CD4-positive, CD25-positive, alpha-beta regulatory T cell (primary cell): ENCODE measurements around the gene SCRN1. TPM values are rescaled to one million over a fixed set of nuclear protein-coding genes. Genes with fewer than 3 reads are reported as not detected.

Experiments
- ATAC-seq, 2 donors: fragments of 150-1000 bp; cut with Tn5 transposase; one replicate each; pipeline ENCODE4 v1.10.0; 2021; ENCODE audit warnings: low read depth in 2 of 2, moderate number of reproducible peaks in 2 of 2, moderate library complexity in 1 of 2
- DNase-seq, 3 donors: peaks; one replicate each; pipeline versions ENCODE4 v3.0.0 to v3.0.0-alpha.2; 2012 to 2022; ENCODE audit warnings: mixed read lengths in 1 of 3
- H3K27ac ChIP-seq: one replicate; pipeline ENCODE4 v1.7.0; 2013; ENCODE audit warnings: mild to moderate bottlenecking, low read length; ENCODE audit not compliant: insufficient read depth, poor library complexity, severe bottlenecking
- H3K27me3 ChIP-seq: one replicate; pipeline ENCODE4 v1.7.0; 2013; ENCODE audit warnings: low read length; ENCODE audit not compliant: control insufficient read depth, insufficient read depth
- H3K36me3 ChIP-seq: one replicate; pipeline ENCODE4 v1.7.0; 2013; ENCODE audit warnings: mild to moderate bottlenecking, low read length, moderate library complexity; ENCODE audit not compliant: control insufficient read depth, insufficient read depth
- H3K4me1 ChIP-seq: 2 replicates; pipeline ENCODE4 v1.7.0; 2013; ENCODE audit warnings: mild to moderate bottlenecking, low read length; ENCODE audit not compliant: insufficient read depth, control insufficient read depth, poor library complexity, severe bottlenecking
- H3K4me3 ChIP-seq: one replicate; pipeline ENCODE4 v1.7.0; 2013; ENCODE audit warnings: low read depth, mild to moderate bottlenecking, low read length, moderate library complexity
- H3K9me3 ChIP-seq, 2 experiments: 1 replicate in 1 of 2; 2 replicates in 1 of 2; pipeline ENCODE4 v1.7.0; 2013; ENCODE audit warnings: low read length in 2 of 2, mild to moderate bottlenecking in 1 of 2, moderate library complexity in 1 of 2; ENCODE audit not compliant: control insufficient read depth in 2 of 2
- H3K27ac Mint-ChIP-seq, 3 donors: one replicate each; pipeline ENCODE4 v1.8.0; 2020 to 2022; ENCODE audit warnings: mild to moderate bottlenecking in 3 of 3, mixed read lengths in 3 of 3, moderate library complexity in 2 of 3
- H3K27me3 Mint-ChIP-seq: one replicate; pipeline ENCODE4 v1.8.0; 2022; ENCODE audit warnings: mild to moderate bottlenecking, mixed read lengths
- H3K36me3 Mint-ChIP-seq: one replicate; pipeline ENCODE4 v1.8.0; 2020; ENCODE audit warnings: mixed read lengths
- H3K4me1 Mint-ChIP-seq, 4 donors: one replicate each; pipeline ENCODE4 v1.8.0; 2020 to 2022; ENCODE audit warnings: mixed read lengths in 4 of 4, mild to moderate bottlenecking in 1 of 4
- H3K4me3 Mint-ChIP-seq, 4 donors: one replicate each; pipeline ENCODE4 v1.8.0; 2020 to 2022; ENCODE audit warnings: mild to moderate bottlenecking in 4 of 4, mixed read lengths in 4 of 4, moderate library complexity in 3 of 4
- H3K9me3 Mint-ChIP-seq, 7 donors: one replicate each; pipeline ENCODE4 v1.8.0; 2020 to 2022; ENCODE audit warnings: mixed read lengths in 7 of 7, mild to moderate bottlenecking in 3 of 7, moderate library complexity in 2 of 7
- polyA plus RNA-seq, 4 donors: library from polyadenylated mRNA; unstranded; fragments of 300-500 nt; fragmentation: Illumina TruSeq; gene quantifications; one replicate each; pipeline ENCODE4 v1.2.3, GENCODE V29; 2021
- total RNA-seq: library from RNA; stranded (reverse); gene quantifications from one replicate; pipeline ENCODE4 v1.2.3, GENCODE V29; 2022

Gene SCRN1
- total and polyA plus RNA-seq, 5 donors from 2014 or later: 0.91 to 2.1 (median 1.9) TPM

DNA sequence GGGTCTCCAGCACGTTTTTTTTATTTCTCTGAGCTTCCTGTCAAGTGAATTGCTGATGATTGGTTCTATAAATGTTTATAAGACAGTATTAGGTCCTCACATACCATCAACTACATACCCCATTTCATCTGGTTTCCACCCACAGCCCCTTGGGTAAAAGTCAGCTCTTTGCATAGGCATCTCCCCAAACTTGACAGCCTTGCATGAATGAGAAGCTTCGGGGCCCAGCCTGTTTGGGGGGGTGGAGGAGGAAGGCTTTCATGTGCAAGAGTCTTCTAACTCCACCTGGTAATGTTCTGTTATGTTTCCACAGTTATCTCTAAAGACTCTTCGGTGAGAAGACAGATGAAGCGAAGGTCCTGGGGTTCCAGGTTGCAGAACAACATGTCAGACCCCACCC lies 75.4 kb downstream of the SCRN1 start:
- ATAC-seq (no peak), DNase-seq (no peak)
- Histone ChIP-seq H3K9me3 (no peaks in the 10 kb centered on the region), H3K36me3 (no peaks in the 10 kb centered on the region), H3K4me1 (no peaks in the 10 kb centered on the region), H3K4me3 (no peak overlapping the region), H3K27ac (no peak overlapping the region), H3K27me3 (no peaks in the 10 kb centered on the region)
- no peaks in the 10 kb centered on the region for H3K36me3 Mint-ChIP-seq
- H3K27me3 Mint-ChIP-seq: peaks cover 15% of the 10 kb centered on the region
- H3K4me1 Mint-ChIP-seq: peaks cover 0 to 3% (median 0%) of the 10 kb centered on the region in 4 donors
- peaks cover 0 to 3% (median 0%) of the 10 kb centered on the region in 7 donors for H3K9me3 Mint-ChIP-seq
- H3K27ac Mint-ChIP-seq: no peak overlapping the region
- H3K4me3 Mint-ChIP-seq: no peak overlapping the region

GRCh38 chr7:29906200-29907022 lies 83.2 kb downstream of the SCRN1 start:
- H3K4me1 ChIP-seq: no peaks in the 10 kb centered on the region
- H3K27me3 ChIP-seq: no peaks in the 10 kb centered on the region
- DNase-seq (no peak), ATAC-seq (no peak)
- Mint-ChIP-seq H3K9me3 (peaks cover 1 to 25% (median 22%) of the 10 kb centered on the region in 7 donors), H3K27ac (no peak overlapping the region), H3K4me3 (no peak overlapping the region), H3K36me3 (no peaks in the 10 kb centered on the region), H3K27me3 (peaks cover 27% of the 10 kb centered on the region), H3K4me1 (no peaks in the 10 kb centered on the region)
- H3K27ac ChIP-seq: no peak overlapping the region
- peaks cover 26 to 29% of the 10 kb centered on the region in 2 experiments for H3K9me3 ChIP-seq
- no peak overlapping the region for H3K4me3 ChIP-seq
- H3K36me3 ChIP-seq: no peaks in the 10 kb centered on the region

- no peak overlapping the region for H3K4me3 ChIP-seq
- H3K9me3 ChIP-seq: peaks cover 3 to 6% of the 10 kb centered on the region in 2 experiments
- no peak overlapping the region for H3K27ac ChIP-seq
- no peak overlapping the region for H3K27ac Mint-ChIP-seq
- no peaks in the 10 kb centered on the region for H3K36me3 ChIP-seq
- H3K4me1 ChIP-seq: no peaks in the 10 kb centered on the region
- no peaks in the 10 kb centered on the region for H3K36me3 Mint-ChIP-seq
- DNase-seq: no peak
- peaks cover 3% of the 10 kb centered on the region for H3K27me3 ChIP-seq
- H3K27me3 Mint-ChIP-seq: peaks cover 14% of the 10 kb centered on the region
- H3K9me3 Mint-ChIP-seq: peaks cover 0 to 18% (median 12%) of the 10 kb centered on the region in 7 donors
- H3K4me3 Mint-ChIP-seq: no peak overlapping the region
- no peaks in the 10 kb centered on the region for H3K4me1 Mint-ChIP-seq
- no peak for ATAC-seq
Measured at GRCh38 chr7:29900745-29901144, 88.9 kb downstream of the SCRN1 start.

DNA sequence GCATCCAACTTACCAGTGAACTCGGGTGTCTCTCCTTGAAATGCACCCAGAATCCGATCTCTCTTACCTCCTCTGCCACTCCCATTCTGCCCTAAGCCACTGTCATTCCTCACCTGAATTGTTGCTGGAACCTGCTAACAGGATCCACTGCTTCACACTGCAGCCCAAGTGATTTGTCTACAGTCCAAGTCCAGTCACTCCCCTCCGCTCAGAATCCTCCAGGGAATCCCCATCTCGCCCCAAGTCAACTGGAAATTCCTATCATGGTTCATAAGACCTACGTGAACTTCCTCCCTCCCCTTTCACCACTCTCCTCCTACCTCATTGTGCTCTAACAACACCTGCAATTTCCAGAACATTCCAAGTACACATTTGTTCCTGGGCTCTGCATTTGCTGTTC lies 91.3 kb downstream of the SCRN1 start:
- peaks cover 10% of the 10 kb centered on the region for H3K27me3 Mint-ChIP-seq
- Histone ChIP-seq H3K4me1 (no peaks in the 10 kb centered on the region), H3K4me3 (no peak overlapping the region), H3K27ac (no peak overlapping the region), H3K27me3 (peaks cover 6% of the 10 kb centered on the region), H3K36me3 (no peaks in the 10 kb centered on the region), H3K9me3 (no peaks in the 10 kb centered on the region)
- ATAC-seq (no peak), DNase-seq (no peak)
- H3K4me1 Mint-ChIP-seq: no peaks in the 10 kb centered on the region
- H3K27ac Mint-ChIP-seq: no peak overlapping the region
- peaks cover 0 to 13% (median 3%) of the 10 kb centered on the region in 7 donors for H3K9me3 Mint-ChIP-seq
- no peaks in the 10 kb centered on the region for H3K36me3 Mint-ChIP-seq
- no peak overlapping the region for H3K4me3 Mint-ChIP-seq

GRCh38 chr7:29896685-29897411 lies 92.8 kb downstream of the SCRN1 start:
- H3K36me3 Mint-ChIP-seq: no peaks in the 10 kb centered on the region
- no peak overlapping the region for H3K27ac Mint-ChIP-seq

GRCh38 chr7:29895559-29895958 lies 94.0 kb downstream of the SCRN1 start:
- no peaks in the 10 kb centered on the region for H3K9me3 ChIP-seq
- H3K4me3 Mint-ChIP-seq: no peak overlapping the region
- H3K27ac Mint-ChIP-seq: no peak overlapping the region
- H3K27me3 Mint-ChIP-seq: peaks cover 10% of the 10 kb centered on the region
- H3K36me3 Mint-ChIP-seq: no peaks in the 10 kb centered on the region
- no peaks in the 10 kb centered on the region for H3K36me3 ChIP-seq
- H3K27me3 ChIP-seq: peaks cover 6% of the 10 kb centered on the region
- ATAC-seq: no peak
- no peaks in the 10 kb centered on the region for H3K4me1 Mint-ChIP-seq
- DNase-seq: no peak
- no peak overlapping the region for H3K4me3 ChIP-seq
- H3K4me1 ChIP-seq: no peaks in the 10 kb centered on the region
- H3K27ac ChIP-seq: no peak overlapping the region
- peaks cover 0 to 13% (median 3%) of the 10 kb centered on the region in 7 donors for H3K9me3 Mint-ChIP-seq

More at GRCh38 chr7:29896685-29897411, 92.8 kb downstream of the SCRN1 start:
- Histone ChIP-seq H3K36me3 (no peaks in the 10 kb centered on the region), H3K27ac (no peak overlapping the region), H3K9me3 (no peaks in the 10 kb centered on the region), H3K4me3 (no peak overlapping the region), H3K27me3 (peaks cover 6% of the 10 kb centered on the region), H3K4me1 (no peaks in the 10 kb centered on the region)
- Mint-ChIP-seq H3K4me1 (no peaks in the 10 kb centered on the region), H3K9me3 (peaks cover 0 to 13% (median 3%) of the 10 kb centered on the region in 7 donors), H3K27me3 (peaks cover 10% of the 10 kb centered on the region), H3K4me3 (no peak overlapping the region)
- ATAC-seq: no peak
- no peak for DNase-seq

DNA sequence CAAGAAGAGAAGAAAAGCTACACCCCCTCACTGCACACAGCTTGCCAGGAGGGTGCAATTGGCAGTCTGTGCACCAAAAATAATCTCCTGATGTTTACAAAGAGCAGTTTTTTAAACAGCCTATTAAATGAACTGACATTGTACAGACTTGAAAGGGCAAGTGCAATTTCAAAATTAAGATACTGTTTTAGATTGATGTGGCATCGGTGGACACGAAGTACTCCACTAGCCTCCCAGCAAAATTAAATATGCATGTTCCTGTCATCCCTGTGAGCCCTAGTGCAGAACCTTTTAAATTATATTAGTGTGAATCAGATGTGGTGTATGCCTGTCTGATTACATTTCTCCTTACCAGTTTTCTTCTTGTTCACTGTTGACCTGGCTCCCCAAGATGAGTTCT lies 95.3 kb downstream of the SCRN1 start:
- Mint-ChIP-seq H3K9me3 (peaks cover 0 to 12% (median 3%) of the 10 kb centered on the region in 7 donors), H3K36me3 (no peaks in the 10 kb centered on the region), H3K27me3 (peaks cover 10% of the 10 kb centered on the region), H3K27ac (no peak overlapping the region), H3K4me1 (no peaks in the 10 kb centered on the region), H3K4me3 (no peak overlapping the region)
- Histone ChIP-seq H3K4me3 (no peak overlapping the region), H3K4me1 (no peaks in the 10 kb centered on the region), H3K36me3 (no peaks in the 10 kb centered on the region), H3K27ac (no peak overlapping the region), H3K9me3 (no peaks in the 10 kb centered on the region), H3K27me3 (peaks cover 6% of the 10 kb centered on the region)
- DNase-seq (no peak), ATAC-seq (no peak)
